ENCODE data around the gene MAPKAP1.
"Not testable (repeated sequence)": the region's sequence is repeated elsewhere in the genome, so short reads cannot be mapped to it uniquely, and the experiment has no call there.

The MAPKAP1 gene

DNA sequence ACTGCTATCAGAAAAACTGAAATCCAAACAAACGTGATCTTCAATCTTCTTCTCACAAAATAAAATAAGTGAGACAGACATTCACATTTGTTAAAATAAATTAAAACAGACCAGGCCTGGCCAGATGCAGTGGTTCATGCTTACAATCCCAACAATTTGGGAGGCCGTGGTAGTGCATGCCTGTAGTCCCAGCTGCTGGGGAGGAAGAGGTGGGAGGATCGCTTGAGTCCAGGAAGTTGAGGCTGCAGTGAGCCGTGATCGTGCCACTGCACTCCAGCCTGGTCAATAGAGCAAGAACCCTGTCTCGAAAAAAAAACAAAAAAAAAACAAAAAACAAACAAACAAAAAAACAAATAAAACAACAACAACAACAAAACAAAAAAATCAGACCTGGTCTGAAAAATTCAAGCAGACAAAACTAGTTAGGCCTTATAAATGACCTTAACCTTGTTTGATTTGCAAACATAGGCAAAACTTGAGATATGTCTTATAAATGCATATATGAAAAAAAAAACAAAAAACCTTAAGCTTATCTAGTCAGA, 10.8 kb downstream of the MAPKAP1 start:
- H2BK5ac ChIP-seq (ENCODE audit: low read depth, low read length, poor library complexity) = no peak overlapping the region
- no peaks in the 10 kb centered on the region for H3K79me1 ChIP-seq (ENCODE audit: low read length)
- H3K27ac ChIP-seq (ENCODE audit: low read depth, low read length) = no peak overlapping the region
- no peak overlapping the region for H2BK12ac ChIP-seq (ENCODE audit: low read length)
- no peak overlapping the region for H2BK120ac ChIP-seq (ENCODE audit: insufficient read depth, low read length, poor library complexity)
- no peak overlapping the region for H4K91ac ChIP-seq (ENCODE audit: low read depth, low read length)
- H3K36me3 ChIP-seq (ENCODE audit: control insufficient read depth in 1 of 2, insufficient read depth in 2 of 2, low read length in 2 of 2) = no peaks in the 10 kb centered on the region
- DNase-seq = no peak
- no peak overlapping the region for H3K23ac ChIP-seq (ENCODE audit: low read length)
- no peak overlapping the region for H2AFZ ChIP-seq (ENCODE audit: insufficient read depth, low read length, poor library complexity)
- peaks cover 1% of the 10 kb centered on the region for H3K79me2 ChIP-seq (ENCODE audit: control insufficient read depth, insufficient read depth, low read length, poor library complexity)
- no peak overlapping the region for H3K9ac ChIP-seq (ENCODE audit: low read length)
- H4K8ac ChIP-seq (ENCODE audit: low read depth, low read length) = peak overlapping the region; percentile 23
- no CpG with 5 or more reads among the region's 6 CpGs for WGBS (ENCODE audit: extremely low coverage, insufficient coverage, insufficient read length)
- no peak overlapping the region for H3K4ac ChIP-seq (ENCODE audit: low read depth, low read length)
- H3K14ac ChIP-seq (ENCODE audit: low read length) = no peak overlapping the region
- H4K12ac ChIP-seq (ENCODE audit: low read depth, low read length) = no peak overlapping the region
- H3K18ac ChIP-seq (ENCODE audit: low read length) = no peak overlapping the region
- no peak overlapping the region for H3K4me2 ChIP-seq (ENCODE audit: low read length)
- H3K4me3 ChIP-seq (ENCODE audit: low read depth, low read length) = no peak overlapping the region
- H3K27me3 ChIP-seq (ENCODE audit: insufficient read depth, low read length) = no peaks in the 10 kb centered on the region
- H3K4me1 ChIP-seq (ENCODE audit: control insufficient read depth in 1 of 2, insufficient read depth in 2 of 2, low read length in 2 of 2) = peaks cover 0 to 4% of the 10 kb centered on the region in 2 experiments
- no peak overlapping the region for H2AK5ac ChIP-seq (ENCODE audit: low read length)
- no peaks in the 10 kb centered on the region for H3K9me3 ChIP-seq (ENCODE audit: insufficient read depth, low read depth, low read length)

DNA sequence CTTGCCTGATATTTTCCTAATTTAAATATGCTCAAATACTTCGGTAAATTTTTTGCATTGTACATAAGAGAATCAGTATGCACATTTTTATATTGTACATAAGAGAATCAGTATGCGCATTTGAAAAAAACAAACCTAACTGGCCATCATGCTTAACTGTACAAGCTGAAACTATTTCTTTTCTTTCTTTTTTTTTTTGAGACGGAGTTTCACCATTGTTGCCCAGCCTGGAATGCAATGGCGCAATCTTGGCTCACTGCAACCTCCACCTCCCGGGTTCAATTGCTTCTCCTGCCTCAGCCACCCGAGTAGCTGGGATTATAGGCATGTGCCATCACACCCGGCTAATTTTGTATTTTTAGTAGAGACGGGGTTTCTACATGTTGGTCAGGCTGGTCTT, 11.5 kb downstream of the MAPKAP1 start:
- DNase-seq = peak in 1 of 2 donors; percentile 45
- not testable (repeated sequence) for H3K79me2 ChIP-seq (ENCODE audit: control insufficient read depth, insufficient read depth, low read length, poor library complexity); H3K9me3 ChIP-seq (ENCODE audit: insufficient read depth, low read depth, low read length); H3K27ac ChIP-seq (ENCODE audit: low read depth, low read length); H3K14ac ChIP-seq (ENCODE audit: low read length); H3K23ac ChIP-seq (ENCODE audit: low read length); H3K4me3 ChIP-seq (ENCODE audit: low read depth, low read length); H3K27me3 ChIP-seq (ENCODE audit: insufficient read depth, low read length); H3K4me1 ChIP-seq (ENCODE audit: control insufficient read depth in 1 of 2, insufficient read depth in 2 of 2, low read length in 2 of 2); H3K9ac ChIP-seq (ENCODE audit: low read length); H2BK120ac ChIP-seq (ENCODE audit: insufficient read depth, low read length, poor library complexity); H3K4ac ChIP-seq (ENCODE audit: low read depth, low read length); H3K4me2 ChIP-seq (ENCODE audit: low read length); H2BK12ac ChIP-seq (ENCODE audit: low read length); H3K79me1 ChIP-seq (ENCODE audit: low read length); H4K8ac ChIP-seq (ENCODE audit: low read depth, low read length); H2AK5ac ChIP-seq (ENCODE audit: low read length); H3K18ac ChIP-seq (ENCODE audit: low read length); H2BK5ac ChIP-seq (ENCODE audit: low read depth, low read length, poor library complexity); H4K12ac ChIP-seq (ENCODE audit: low read depth, low read length); H2AFZ ChIP-seq (ENCODE audit: insufficient read depth, low read length, poor library complexity); H4K91ac ChIP-seq (ENCODE audit: low read depth, low read length); H3K36me3 ChIP-seq (ENCODE audit: control insufficient read depth in 1 of 2, insufficient read depth in 2 of 2, low read length in 2 of 2)
- no CpG with 5 or more reads among the region's 8 CpGs for WGBS (ENCODE audit: extremely low coverage, insufficient coverage, insufficient read length)

DNA sequence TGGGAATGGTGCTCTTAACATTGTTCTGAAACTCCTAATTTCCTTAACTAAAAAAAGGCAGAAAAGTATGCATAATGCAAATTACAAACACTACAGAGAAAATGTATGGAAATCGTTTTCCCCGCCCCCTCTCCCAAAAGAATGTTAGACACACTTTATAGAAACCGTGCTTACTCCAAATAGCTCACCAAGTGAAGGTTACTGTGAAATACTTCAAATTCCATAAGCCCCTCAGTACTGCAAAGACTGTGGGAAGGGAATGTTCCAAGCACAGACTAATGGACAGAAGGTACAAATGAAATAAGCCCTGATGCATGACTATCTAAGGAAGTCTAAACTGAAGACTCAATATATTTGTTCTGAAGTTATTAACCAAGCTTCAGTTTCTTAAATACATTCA, 12.5 kb downstream of the MAPKAP1 start:
- no peak overlapping the region for H2BK12ac ChIP-seq (ENCODE audit: low read length)
- no peak overlapping the region for H2BK5ac ChIP-seq (ENCODE audit: low read depth, low read length, poor library complexity)
- H3K9ac ChIP-seq (ENCODE audit: low read length) = no peak overlapping the region
- H3K9me3 ChIP-seq (ENCODE audit: insufficient read depth, low read depth, low read length) = no peaks in the 10 kb centered on the region
- H4K12ac ChIP-seq (ENCODE audit: low read depth, low read length) = no peak overlapping the region
- no peak overlapping the region for H3K4me2 ChIP-seq (ENCODE audit: low read length)
- no peak overlapping the region for H4K91ac ChIP-seq (ENCODE audit: low read depth, low read length)
- no peaks in the 10 kb centered on the region for H3K27me3 ChIP-seq (ENCODE audit: insufficient read depth, low read length)
- H2AK5ac ChIP-seq (ENCODE audit: low read length) = no peak overlapping the region
- peaks cover 1% of the 10 kb centered on the region for H3K79me2 ChIP-seq (ENCODE audit: control insufficient read depth, insufficient read depth, low read length, poor library complexity)
- no peaks in the 10 kb centered on the region for H3K36me3 ChIP-seq (ENCODE audit: control insufficient read depth in 1 of 2, insufficient read depth in 2 of 2, low read length in 2 of 2)
- no peak overlapping the region for H3K4ac ChIP-seq (ENCODE audit: low read depth, low read length)
- H3K27ac ChIP-seq (ENCODE audit: low read depth, low read length) = no peak overlapping the region
- H3K23ac ChIP-seq (ENCODE audit: low read length) = no peak overlapping the region
- no peak overlapping the region for H4K8ac ChIP-seq (ENCODE audit: low read depth, low read length)
- no peak overlapping the region for H2BK120ac ChIP-seq (ENCODE audit: insufficient read depth, low read length, poor library complexity)
- WGBS (ENCODE audit: extremely low coverage, insufficient coverage, insufficient read length) = no CpG with 5 or more reads among the region's 3 CpGs
- H3K4me3 ChIP-seq (ENCODE audit: low read depth, low read length) = no peak overlapping the region
- H2AFZ ChIP-seq (ENCODE audit: insufficient read depth, low read length, poor library complexity) = no peak overlapping the region
- H3K14ac ChIP-seq (ENCODE audit: low read length) = no peak overlapping the region
- no peak for DNase-seq
- H3K4me1 ChIP-seq (ENCODE audit: control insufficient read depth in 1 of 2, insufficient read depth in 2 of 2, low read length in 2 of 2) = peaks cover 0 to 4% of the 10 kb centered on the region in 2 experiments
- H3K79me1 ChIP-seq (ENCODE audit: low read length) = no peaks in the 10 kb centered on the region
- no peak overlapping the region for H3K18ac ChIP-seq (ENCODE audit: low read length)

DNA sequence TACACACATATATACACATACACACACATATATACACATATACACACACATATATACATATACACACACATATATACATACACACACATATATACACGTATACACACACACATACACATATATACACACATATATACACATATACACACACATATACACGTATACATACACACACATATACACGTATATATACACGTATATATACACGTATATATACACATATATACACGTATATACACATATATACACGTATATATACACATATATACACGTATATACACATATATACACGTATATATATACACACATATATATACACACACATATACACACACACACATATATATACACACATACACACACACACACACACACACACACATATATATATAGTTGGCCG, 13.5 kb downstream of the MAPKAP1 start:
- H3K4me2 ChIP-seq (ENCODE audit: low read length); H2BK120ac ChIP-seq (ENCODE audit: insufficient read depth, low read length, poor library complexity); H3K36me3 ChIP-seq (ENCODE audit: control insufficient read depth in 1 of 2, insufficient read depth in 2 of 2, low read length in 2 of 2); H3K9me3 ChIP-seq (ENCODE audit: insufficient read depth, low read depth, low read length); DNase-seq; H3K79me2 ChIP-seq (ENCODE audit: control insufficient read depth, insufficient read depth, low read length, poor library complexity); H3K9ac ChIP-seq (ENCODE audit: low read length); H3K27ac ChIP-seq (ENCODE audit: low read depth, low read length); H3K14ac ChIP-seq (ENCODE audit: low read length); H2AK5ac ChIP-seq (ENCODE audit: low read length); H3K4me1 ChIP-seq (ENCODE audit: control insufficient read depth in 1 of 2, insufficient read depth in 2 of 2, low read length in 2 of 2); H3K4me3 ChIP-seq (ENCODE audit: low read depth, low read length); H3K4ac ChIP-seq (ENCODE audit: low read depth, low read length); H2BK5ac ChIP-seq (ENCODE audit: low read depth, low read length, poor library complexity); H3K18ac ChIP-seq (ENCODE audit: low read length); H4K8ac ChIP-seq (ENCODE audit: low read depth, low read length); H2AFZ ChIP-seq (ENCODE audit: insufficient read depth, low read length, poor library complexity); H4K91ac ChIP-seq (ENCODE audit: low read depth, low read length); H4K12ac ChIP-seq (ENCODE audit: low read depth, low read length); H3K79me1 ChIP-seq (ENCODE audit: low read length); H2BK12ac ChIP-seq (ENCODE audit: low read length); H3K27me3 ChIP-seq (ENCODE audit: insufficient read depth, low read length); H3K23ac ChIP-seq (ENCODE audit: low read length): not testable (repeated sequence)
- WGBS (ENCODE audit: extremely low coverage, insufficient coverage, insufficient read length) = no CpG with 5 or more reads among the region's 10 CpGs

Data from trophoblast cell (in vitro differentiated cells and primary cell).